Measurements from ENCODE around the gene AKR1B1.

AKR1B1 gene

DNA sequence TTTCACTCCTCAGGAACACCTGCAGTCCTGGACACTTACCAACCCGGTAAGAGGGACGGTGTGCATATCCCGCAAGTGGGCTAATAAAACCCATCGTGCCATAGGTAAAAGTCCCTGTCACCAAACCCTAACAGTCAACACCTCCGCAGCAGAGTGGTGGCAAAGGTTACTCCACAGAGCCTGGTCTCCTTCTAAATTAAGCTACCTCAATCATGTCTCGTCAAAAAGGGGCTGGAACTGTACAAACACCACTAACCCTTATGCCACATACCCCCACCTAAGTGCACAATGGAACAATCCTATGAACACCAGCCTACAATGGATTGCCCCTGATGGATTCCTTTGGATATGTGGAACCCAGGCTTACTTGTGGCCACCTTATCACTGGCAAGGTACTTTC is 9.6 kb upstream of the AKR1B1 start:
- no peak for DNase-seq

DNA sequence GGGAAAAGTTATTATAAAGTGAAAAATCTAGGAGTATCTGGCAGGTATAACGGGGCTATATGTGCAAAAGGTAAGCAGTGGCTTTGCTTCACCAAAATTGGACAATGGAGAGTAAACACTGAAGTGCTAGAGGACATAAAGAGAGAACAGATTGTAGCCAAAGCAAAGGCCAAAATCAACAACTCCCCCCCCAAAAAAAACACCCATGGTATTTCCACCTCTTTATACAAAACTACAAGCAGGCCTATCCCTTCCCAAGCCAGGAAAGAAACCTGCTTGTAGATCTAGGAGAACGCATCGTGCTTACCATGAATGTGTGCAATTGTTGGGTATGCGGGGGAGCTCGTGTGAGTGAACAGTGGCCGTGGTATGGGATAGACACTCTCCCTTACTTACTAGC is 9.2 kb upstream of the AKR1B1 start:
- DNase-seq, result no peak

DNA sequence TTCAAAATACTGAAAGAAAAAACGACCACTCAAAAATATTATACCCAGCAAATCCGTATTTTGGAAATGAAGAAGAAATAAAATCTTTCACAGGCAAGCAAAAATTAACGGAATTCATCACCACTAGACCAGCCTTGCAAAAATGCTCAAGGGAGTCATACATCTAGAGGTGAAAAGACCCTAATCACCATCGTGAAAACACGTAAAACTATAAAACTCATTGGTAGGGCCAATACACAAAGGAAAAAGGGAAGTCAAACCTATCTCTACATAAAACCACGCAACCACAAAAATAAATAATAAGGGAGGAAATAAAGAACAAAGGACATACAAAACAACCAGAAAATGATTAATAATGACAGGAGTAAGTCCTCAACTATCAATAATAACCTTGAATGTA is 6.6 kb upstream of the AKR1B1 start:
- DNase-seq, result no peak

DNA sequence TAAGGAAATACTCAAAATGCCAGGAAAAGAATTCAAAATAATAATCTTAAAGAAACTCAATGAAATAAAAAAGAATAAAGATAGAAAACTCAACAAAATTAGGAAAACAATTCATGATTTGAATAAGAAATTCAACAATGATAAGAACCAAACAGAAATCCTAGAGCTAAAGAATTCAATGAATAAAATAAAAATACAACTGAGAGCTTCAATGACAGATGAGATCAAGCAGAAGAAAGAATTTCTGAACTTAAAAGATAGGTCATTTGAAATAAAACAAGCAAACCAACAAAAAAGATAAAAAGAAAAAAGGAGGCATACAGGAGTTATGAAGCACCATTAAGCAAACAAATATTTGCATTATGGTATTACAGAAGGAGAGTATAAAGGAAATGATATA is 5.6 kb upstream of the AKR1B1 start:
- DNase-seq, result no peak

DNA sequence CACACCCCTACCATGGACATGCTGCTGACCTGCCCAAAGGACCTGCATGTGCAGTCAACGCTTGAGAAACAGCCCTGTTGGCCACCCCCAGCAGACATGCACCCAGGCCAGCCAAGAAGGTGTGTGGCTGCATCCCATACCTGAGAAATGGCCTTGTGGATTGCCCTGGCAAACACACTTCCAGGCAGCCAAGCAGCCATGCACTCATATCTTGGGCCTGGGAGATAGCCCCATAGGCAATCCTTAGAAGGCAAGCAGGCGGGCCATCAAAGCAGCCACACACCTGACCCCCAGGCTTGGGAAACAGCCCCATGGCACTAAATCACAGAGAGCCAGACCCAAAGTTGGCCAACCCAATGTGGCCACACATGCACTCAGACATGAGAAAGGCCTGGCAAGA is 4.9 kb upstream of the AKR1B1 start:
- no peak for DNase-seq

DNA sequence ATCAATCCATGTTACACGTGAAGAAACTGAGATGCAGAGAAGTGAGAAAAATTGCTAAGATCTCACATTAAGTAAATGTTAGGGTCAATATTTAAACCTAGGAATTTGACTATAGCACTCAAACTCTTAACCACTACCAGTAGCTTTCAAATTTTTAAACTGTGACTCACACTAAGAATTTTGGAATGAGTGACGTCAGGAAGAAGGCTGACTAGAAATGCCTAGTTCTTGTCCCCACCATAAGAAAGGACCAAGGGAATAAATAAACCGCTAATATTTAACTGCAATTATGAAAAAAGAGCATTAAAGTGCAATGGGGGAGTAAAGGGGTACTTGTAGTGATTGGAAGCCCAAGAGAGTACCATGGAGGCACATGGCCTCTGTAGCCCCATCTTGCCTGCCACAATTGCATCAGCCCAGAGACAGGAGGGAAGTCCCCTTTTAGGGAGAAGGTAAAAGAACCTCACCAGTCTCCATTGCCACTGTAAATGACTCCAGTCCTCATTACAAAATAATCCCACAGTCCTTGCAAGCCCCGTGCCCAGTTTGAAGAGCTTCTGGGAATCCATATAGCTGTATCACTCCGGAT is 3.5 kb upstream of the AKR1B1 start:
- DNase-seq, result peak; percentile 90

DNA sequence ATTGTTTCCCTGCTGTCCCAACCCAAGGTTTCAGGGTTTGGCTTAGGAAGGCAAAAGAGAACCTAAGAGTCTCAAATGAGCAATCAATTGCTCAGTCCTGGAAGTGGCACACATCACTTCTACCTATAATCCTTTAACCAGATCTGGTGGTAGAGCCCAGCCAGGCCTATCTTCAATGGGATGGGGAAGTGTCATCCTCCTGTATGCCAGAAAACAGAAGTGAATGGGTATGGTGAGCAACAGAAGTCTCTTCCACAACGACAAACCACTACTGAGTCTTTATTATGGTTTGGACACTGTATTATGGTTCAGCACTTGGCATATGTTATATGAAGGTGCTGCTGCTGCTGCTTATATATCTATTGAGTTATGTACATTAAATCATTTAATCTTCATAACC is 3.0 kb upstream of the AKR1B1 start:
- DNase-seq, result no peak

DNA sequence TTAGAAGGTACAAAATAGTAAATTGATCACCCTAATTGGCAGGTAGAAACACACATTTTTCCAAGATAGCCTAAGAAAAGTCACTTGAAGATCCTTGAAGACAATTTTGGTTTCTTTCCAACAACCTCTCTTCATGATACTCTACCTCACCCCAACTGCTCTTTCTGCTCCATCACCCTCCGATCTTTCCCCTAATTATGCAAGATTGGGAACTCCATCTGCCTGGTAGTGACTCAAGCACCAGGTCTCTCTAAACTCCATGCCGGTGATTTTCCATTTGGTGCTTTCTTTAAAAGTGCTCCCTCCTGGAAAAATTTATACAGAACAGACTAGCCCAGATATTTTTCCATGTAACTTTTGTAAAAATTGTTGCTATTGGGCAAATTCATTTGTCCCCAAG is 1.1 kb upstream of the AKR1B1 start:
- DNase-seq, result no peak

DNA sequence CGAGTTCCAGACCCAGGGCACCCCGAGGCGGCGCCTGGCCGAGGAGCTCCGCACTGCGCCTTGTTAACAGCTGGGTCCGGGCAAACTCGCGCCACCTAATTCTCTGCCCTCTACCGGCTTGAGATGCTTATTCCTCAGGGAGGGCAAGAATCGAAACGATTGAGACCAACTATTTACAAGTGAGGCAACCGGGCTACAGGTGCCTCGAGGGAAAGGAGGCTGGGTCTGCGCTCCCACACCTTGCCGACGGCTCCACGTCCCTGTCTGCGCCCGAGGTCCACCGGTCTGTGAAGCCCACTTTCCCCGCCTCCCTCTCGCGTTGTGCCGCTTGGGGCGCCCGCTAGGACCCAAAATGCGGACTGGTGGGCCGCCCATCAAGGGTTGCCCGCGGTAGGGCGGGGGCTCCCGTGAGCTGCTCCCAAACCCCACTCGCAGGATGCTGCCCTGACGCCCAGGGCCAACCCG is 527 bp downstream of the AKR1B1 start:
- peak; percentile 49 for DNase-seq

DNA sequence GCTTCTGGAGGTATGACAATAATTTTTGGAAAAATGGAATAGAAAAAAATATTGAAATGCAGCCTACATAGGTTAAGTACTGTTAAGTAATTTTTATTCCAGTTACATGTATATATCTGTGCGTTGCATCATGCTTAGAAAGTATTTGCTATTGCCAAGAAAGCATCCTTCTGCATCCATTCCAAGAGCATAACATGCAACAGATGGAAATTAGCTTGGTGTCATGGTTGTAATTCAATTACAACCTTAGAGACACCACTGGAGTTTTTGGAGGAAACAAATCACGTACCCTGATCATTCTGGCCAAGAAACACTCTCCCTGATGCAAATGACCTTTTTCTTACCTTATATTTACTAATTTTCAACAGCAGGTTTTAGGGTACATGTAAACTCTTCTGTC is 1.7 kb downstream of the AKR1B1 start:
- peak; percentile 49 for DNase-seq

DNA sequence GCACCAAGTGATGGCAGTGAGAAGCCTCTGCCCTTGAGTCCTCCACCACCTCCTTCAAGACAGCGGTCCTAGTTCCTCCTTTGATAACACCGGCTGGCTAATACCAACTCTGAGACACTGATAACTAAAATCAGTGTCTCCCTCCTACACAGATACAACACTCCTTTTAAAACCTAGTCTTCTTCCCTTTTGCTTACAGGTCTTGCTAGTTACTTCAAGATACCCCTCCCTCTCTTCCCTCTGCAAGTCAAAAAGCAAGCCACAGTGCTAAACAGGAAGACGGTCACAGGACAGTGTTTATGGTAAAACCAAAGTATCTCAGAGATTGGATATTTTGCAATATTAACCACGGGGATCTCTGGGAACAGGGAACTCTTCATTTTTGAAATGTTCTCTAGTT is 4.6 kb downstream of the AKR1B1 start:
- DNase-seq, result no peak

DNA sequence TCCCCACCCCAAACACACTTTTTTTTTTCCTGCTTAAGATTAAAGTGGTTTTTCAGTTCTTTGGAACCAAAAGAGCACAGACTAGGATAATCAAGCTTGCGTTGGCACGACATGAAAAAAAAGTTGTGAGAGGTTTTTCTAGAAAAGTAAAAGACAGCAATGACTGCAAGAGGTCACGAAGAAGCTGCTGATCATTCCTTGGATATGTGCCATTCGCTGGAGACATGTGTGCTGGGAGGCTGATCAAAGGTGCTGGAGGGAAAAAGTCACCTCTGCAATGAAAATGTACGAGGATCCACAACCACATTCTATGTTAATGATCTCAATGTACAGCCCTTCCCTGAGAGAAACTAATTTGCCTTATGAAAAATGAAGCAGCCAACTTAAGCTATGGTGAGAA is 5.4 kb downstream of the AKR1B1 start:
- DNase-seq, result no peak

DNA sequence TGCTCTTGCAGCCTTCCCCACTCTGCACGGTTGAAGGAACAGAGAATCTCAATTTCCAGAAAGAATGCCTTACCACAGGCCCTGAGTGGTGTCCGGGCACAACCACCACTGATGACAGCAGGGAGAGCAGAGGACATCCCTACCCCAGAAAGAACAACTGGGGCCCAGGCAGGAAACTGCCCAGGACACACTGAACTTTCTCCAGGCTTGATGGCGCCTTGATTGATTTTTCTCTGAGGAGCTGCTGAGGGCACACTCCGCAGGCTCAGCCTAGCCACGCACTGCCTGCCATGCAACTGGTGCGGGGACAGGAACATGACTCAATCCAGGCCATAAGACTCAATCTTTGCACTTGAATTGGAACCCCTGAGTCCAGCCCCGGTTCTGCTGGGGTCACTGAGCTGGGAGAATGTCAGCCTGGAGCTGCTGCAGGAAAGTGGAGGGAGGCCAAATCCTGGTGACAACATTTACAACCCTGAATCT is 5.9 kb downstream of the AKR1B1 start:
- no peak for DNase-seq

DNA sequence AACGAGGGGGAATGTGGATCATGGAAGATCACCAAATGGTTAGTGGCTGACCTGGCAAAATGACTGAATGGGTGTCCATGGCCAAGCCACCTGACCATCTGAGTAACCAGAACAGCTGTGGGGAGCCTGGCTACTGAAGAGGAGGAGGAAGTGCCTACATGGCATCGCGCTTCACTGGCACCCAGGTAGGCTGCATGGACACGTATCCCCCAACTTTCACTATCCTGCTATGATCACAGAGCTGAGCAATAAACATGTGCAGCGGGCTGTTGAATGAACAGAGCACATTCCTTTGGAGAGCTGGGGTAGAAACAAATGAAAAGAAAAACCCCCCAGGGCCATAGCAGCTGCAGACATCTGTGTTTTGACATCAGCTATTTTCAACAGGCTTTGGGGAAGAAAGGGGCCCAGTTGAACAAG is 6.5 kb downstream of the AKR1B1 start:
- no peak for DNase-seq

DNA sequence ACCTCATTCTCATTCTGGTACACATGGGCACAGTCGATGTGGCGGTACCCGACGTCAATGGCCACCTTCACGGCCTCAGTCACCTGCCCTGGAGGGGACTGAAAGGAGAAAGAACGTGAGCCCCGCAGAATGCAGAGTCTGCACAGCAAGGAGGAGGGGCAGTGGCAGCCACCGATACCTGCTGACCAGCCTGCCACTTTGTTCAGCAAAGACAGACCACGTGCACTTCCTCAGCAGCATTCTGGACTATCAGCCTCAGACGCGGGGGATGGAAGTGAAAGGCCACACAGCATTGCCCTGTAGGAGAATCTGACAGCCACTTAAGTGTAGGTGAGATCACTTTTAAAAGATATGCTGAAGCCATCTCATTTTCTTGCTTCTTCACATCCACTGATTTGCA is 7.2 kb downstream of the AKR1B1 start:
- no peak for DNase-seq

DNA sequence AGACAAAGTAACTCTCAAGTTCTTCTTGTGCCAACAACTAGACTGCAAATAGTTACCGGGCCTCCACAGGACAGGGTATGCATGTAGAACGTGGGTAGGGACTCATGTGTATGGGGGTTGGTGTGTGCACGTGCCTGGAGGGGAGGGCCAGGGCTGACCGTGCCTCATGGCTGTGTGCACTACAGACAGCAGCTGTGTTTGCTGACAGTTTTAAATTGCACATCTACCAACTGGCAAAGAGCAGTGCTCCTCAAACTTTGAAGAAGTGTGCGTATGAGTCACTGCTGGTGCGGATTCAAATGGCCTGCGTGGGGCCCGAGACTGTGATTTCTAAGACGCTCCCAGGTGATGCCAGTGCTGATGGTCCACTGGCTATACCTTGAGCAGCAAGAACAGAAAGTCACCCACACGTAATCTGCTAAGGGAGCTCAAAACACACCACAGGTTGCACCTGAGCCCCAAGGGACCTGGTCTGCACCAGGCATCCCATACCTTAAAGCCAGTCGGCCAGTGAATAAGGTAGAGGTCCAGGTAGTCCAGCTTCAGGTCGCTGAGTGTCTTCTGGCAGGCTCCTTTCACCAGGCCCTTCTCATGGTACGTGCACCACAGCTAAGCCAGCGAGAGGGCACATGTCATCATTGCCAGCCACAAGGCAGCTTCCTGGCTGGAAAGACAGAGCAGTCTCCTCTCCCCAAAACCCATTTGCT is 8.5 kb downstream of the AKR1B1 start:
- DNase-seq, result no peak

DNA sequence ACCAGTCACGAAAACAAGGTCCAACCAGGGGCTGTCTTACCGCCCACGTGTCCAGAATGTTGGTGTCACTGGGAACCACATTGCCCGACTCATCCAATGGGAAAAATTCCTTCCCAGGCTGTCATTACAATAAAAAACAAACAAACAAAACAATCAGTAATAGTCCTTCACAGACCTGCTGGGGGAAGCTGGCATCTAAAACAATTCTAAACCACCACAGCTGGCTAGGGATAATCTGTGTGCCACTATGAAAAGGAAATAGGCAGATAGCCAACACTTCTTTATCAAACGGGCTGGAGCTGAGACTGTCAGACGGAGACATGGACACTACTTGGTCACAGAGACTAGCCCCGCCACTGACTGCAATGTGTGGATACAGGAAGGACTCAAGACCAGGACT is 9.2 kb downstream of the AKR1B1 start:
- peak; percentile 25 for DNase-seq

DNA sequence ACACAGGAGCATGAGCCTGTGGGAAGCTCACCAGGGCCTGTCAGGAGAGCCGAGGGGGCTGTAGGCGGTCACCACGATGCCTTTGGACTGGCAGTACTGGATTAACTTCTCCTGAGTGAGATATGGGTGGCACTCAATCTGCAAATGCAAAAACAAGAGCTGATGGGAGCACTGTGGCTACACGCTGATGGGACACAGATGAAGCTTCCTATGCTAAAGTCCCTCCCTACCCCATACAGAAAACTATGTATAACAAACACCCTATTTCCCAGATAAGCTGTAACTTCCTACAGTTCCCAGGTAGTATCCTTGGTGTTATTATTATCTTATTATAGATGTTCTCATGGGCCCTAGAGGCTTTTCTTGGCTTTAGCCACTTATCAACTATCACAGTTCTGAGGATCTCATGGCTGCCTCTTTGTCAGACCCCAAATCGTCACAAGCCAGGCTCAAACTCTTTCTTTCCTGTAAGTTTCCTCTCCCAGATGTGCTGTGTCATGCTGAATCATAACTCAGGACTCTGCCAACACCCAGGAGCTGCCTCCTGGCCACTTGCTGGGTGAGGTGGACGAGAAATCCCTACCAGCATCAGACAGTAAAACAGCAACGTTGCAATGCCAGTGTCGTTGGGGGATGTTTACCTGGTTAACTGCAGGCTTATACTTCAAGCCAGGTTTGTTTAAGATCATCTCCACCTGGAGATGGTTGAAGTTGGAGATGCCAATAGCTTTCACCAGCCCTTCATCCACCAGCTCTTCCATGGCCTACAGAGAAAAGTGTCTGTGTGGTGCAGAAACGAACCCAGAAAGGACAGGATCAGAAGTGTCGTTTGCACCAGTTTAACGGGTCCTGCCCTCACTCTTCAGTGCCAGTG is 10.3 kb downstream of the AKR1B1 start:
- peak; percentile 84 for DNase-seq

DNA sequence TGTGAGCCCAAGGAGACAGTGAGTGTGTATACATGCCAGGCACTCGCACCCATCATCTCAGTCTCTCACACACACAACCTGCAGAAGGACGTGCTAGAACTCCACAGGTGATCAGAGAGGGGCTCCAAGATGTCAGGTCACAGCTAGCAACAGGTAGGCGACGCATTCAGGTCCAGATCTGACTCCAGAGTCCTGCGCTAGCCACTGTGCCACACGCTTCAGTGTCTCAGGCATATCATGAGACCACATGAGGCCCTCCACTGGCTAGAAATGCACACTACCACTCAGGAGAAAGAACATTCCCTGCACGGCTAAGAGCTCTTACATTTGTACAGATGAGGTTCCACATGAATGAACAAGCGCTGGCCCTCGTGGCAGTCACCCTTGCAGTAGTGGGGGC is 11.5 kb downstream of the AKR1B1 start:
- no peak for DNase-seq

DNA sequence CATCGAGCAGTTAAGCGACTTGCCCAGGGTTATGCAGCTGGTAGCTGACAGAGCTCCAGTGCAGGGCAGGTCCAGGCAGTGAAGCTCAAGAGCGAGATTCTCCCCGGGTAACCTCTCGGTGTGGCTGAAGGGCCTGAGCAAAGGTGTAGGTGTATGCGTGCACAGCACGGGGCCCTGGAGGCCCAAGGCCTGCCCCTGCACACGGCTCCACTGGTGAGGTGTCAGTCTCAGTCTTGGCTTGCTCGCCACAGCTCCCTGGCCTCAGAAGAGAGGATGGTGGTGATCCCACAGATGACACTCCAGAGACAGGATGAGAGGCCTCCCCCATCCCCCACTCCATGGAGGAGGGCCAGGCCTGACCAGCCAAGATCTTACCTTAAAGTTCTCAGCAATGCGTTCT is 12.0 kb downstream of the AKR1B1 start:
- no peak for DNase-seq

DNA sequence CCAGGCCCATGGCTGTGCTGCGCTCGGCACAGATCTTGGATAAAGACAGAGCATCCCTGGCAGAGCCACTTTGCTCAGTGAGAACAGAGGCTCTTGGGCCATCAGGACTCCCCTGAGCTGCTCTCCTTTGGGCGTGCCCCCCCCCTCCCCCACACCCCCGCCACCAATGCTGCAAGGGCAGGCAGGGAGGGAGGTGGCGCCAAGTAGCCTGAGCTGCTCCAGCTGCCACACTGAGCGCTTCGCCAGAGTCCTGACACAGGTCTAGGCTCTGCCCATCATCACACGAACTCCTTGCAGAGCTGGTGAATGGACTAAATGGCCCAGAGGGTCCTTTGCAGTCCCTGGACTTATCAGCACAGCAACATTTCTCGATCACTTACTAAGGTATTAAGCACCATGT is 12.5 kb downstream of the AKR1B1 start:
- no peak for DNase-seq

DNA sequence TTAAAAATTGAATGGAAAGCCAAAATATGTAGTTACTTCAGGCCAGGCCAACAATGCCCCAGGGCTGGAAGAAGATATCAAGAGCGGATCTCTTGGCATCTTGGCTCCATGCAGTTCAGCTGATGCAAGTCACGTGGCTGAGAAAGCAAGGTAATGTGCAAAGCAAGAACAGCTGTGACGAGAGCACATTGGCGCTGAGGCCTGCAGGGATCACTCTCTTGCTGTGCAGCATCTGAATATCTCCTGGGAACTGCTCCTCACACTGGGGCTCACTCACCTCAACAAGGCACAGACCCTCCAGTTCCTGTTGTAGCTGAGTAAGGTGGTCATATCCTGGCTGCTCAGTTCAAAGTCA is 14.0 kb downstream of the AKR1B1 start:
- no peak for DNase-seq

DNA sequence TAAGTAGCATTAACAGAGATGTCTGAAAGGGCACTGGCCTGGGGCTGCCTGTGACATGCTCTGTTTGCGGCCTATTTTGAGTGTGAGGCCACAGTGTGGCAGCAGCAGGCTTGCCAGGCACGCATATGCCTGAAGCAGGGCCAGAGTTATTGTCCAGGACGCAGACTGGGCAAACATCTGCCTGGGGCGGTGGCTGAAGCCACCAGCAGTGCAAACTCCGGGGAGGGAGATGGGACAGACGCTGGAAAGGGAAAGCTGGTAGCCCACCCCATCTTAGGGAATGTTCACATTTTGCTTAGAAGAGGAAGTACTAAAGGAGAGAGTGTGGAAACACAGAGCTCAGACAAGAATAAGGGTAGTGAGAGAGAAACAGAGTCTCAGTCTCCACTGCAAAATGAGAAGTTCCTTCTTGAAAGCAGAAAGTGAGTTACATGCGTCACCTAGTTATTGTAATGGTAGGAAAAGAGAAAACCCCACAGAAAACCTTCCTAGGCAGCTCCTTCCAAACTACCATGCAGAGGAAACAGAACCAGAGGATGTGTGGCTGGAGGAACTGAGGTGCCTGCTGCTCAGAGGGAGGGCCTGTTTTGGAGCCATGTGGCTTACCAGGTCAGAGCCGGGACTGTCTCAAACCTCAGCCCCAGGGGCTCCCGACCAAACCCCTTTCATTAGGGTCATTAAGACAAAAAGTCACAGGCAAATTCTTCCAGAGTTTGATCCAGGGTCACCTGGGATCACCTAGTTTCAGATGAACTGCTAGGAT is 14.5 kb downstream of the AKR1B1 start:
- no peak for DNase-seq

Data from fibroblast of skin of right biceps (primary cell).